ENCODE results near the gene TRAK1.
"Not testable (repeated sequence)": the region's sequence is repeated elsewhere in the genome, so short reads cannot be mapped to it uniquely, and the experiment has no call there.

TRAK1 gene

GRCh38 chr3:42090973-42091731 lies at the start of gene TRAK1:
TSS of gene TRAK1 (plus strand) at chr3:42091357. CDS start at chr3:42091470, 113 bp downstream.
- Mint-ChIP-seq H3K4me1 (ENCODE audit: low read depth) (peaks cover 85% of the 10 kb centered on the region), H3K9me3 (peaks cover 4% of the 10 kb centered on the region), H3K27me3 (no peaks in the 10 kb centered on the region), H3K27ac (peak within 1 kb of the TSS; percentile 85), H3K4me3 (peak within 1 kb of the TSS; percentile 32), H3K36me3 (ENCODE audit: low read depth) (peaks cover 64% of the 10 kb centered on the region)

- peaks cover 57% of the 10 kb centered on the region for H3K4me1 Mint-ChIP-seq (ENCODE audit: low read depth)
- peaks cover 4% of the 10 kb centered on the region for H3K36me3 Mint-ChIP-seq (ENCODE audit: low read depth)
- no peak overlapping the region for H3K4me3 Mint-ChIP-seq
- no peak overlapping the region for H3K27ac Mint-ChIP-seq
- H3K9me3 Mint-ChIP-seq: no peaks in the 10 kb centered on the region
- H3K27me3 Mint-ChIP-seq: no peaks in the 10 kb centered on the region
These were observed 48.4 kb upstream of the TRAK1 start for GRCh38 chr3:42042747-42043098.

GRCh38 chr3:42043099-42043813 lies 47.9 kb upstream of the TRAK1 start:
- Mint-ChIP-seq H3K4me1 (ENCODE audit: low read depth) (peaks cover 58% of the 10 kb centered on the region), H3K9me3 (no peaks in the 10 kb centered on the region), H3K4me3 (no peak overlapping the region), H3K27ac (peak overlapping the region; percentile 14), H3K36me3 (ENCODE audit: low read depth) (peaks cover 4% of the 10 kb centered on the region), H3K27me3 (no peaks in the 10 kb centered on the region)

- Mint-ChIP-seq H3K4me1 (ENCODE audit: low read depth) (peaks cover 67% of the 10 kb centered on the region), H3K4me3 (no peak overlapping the region), H3K9me3 (no peaks in the 10 kb centered on the region), H3K27ac (no peak overlapping the region), H3K36me3 (ENCODE audit: low read depth) (no peaks in the 10 kb centered on the region), H3K27me3 (no peaks in the 10 kb centered on the region)
These were observed 45.4 kb upstream of the TRAK1 start for GRCh38 chr3:42045708-42046243.

GRCh38 chr3:42048526-42048925 lies 42.6 kb upstream of the TRAK1 start:
- Mint-ChIP-seq H3K27ac (peak overlapping the region; percentile 7), H3K4me1 (ENCODE audit: low read depth) (peaks cover 75% of the 10 kb centered on the region), H3K4me3 (peak overlapping the region; percentile 19)
- H3K9me3 Mint-ChIP-seq; H3K36me3 Mint-ChIP-seq (ENCODE audit: low read depth); H3K27me3 Mint-ChIP-seq: not testable (repeated sequence)

GRCh38 chr3:42050126-42050525 lies 41.0 kb upstream of the TRAK1 start:
- Mint-ChIP-seq H3K27ac (no peak overlapping the region), H3K4me3 (no peak overlapping the region), H3K9me3 (no peaks in the 10 kb centered on the region), H3K36me3 (ENCODE audit: low read depth) (peaks cover under 1% of the 10 kb centered on the region), H3K27me3 (no peaks in the 10 kb centered on the region), H3K4me1 (ENCODE audit: low read depth) (peaks cover 61% of the 10 kb centered on the region)

GRCh38 chr3:42051384-42052131 lies 39.6 kb upstream of the TRAK1 start:
- H3K4me1 Mint-ChIP-seq (ENCODE audit: low read depth): peaks cover 48% of the 10 kb centered on the region
- no peaks in the 10 kb centered on the region for H3K27me3 Mint-ChIP-seq
- peaks cover 7% of the 10 kb centered on the region for H3K36me3 Mint-ChIP-seq (ENCODE audit: low read depth)
- H3K4me3 Mint-ChIP-seq: no peak overlapping the region
- no peaks in the 10 kb centered on the region for H3K9me3 Mint-ChIP-seq
- peak overlapping the region; percentile 50 for H3K27ac Mint-ChIP-seq

- Mint-ChIP-seq H3K36me3 (ENCODE audit: low read depth) (peaks cover 7% of the 10 kb centered on the region), H3K4me3 (no peak overlapping the region), H3K4me1 (ENCODE audit: low read depth) (peaks cover 45% of the 10 kb centered on the region), H3K9me3 (no peaks in the 10 kb centered on the region), H3K27me3 (no peaks in the 10 kb centered on the region), H3K27ac (peak overlapping the region; percentile 50)
These were observed 39.0 kb upstream of the TRAK1 start for GRCh38 chr3:42052132-42052483.

GRCh38 chr3:42052484-42053351 lies 38.4 kb upstream of the TRAK1 start:
- Mint-ChIP-seq H3K36me3 (ENCODE audit: low read depth) (peaks cover 11% of the 10 kb centered on the region), H3K4me1 (ENCODE audit: low read depth) (peaks cover 47% of the 10 kb centered on the region), H3K27me3 (no peaks in the 10 kb centered on the region), H3K4me3 (no peak overlapping the region), H3K9me3 (no peaks in the 10 kb centered on the region), H3K27ac (no peak overlapping the region)

- H3K27ac Mint-ChIP-seq: no peak overlapping the region
- H3K9me3 Mint-ChIP-seq: no peaks in the 10 kb centered on the region
- H3K4me1 Mint-ChIP-seq (ENCODE audit: low read depth): peaks cover 44% of the 10 kb centered on the region
- H3K4me3 Mint-ChIP-seq: no peak overlapping the region
- no peaks in the 10 kb centered on the region for H3K27me3 Mint-ChIP-seq
- peaks cover 11% of the 10 kb centered on the region for H3K36me3 Mint-ChIP-seq (ENCODE audit: low read depth)
These were observed 37.7 kb upstream of the TRAK1 start for GRCh38 chr3:42053476-42053875.

GRCh38 chr3:42055291-42055690 lies 35.9 kb upstream of the TRAK1 start:
- H3K27me3 Mint-ChIP-seq: no peaks in the 10 kb centered on the region
- H3K4me3 Mint-ChIP-seq: no peak overlapping the region
- H3K4me1 Mint-ChIP-seq (ENCODE audit: low read depth): peaks cover 40% of the 10 kb centered on the region
- H3K27ac Mint-ChIP-seq: no peak overlapping the region
- H3K9me3 Mint-ChIP-seq: no peaks in the 10 kb centered on the region
- H3K36me3 Mint-ChIP-seq (ENCODE audit: low read depth): peaks cover 11% of the 10 kb centered on the region

GRCh38 chr3:42056840-42057239 lies 34.3 kb upstream of the TRAK1 start:
- peaks cover 11% of the 10 kb centered on the region for H3K36me3 Mint-ChIP-seq (ENCODE audit: low read depth)
- no peaks in the 10 kb centered on the region for H3K9me3 Mint-ChIP-seq
- H3K27ac Mint-ChIP-seq: no peak overlapping the region
- peaks cover 37% of the 10 kb centered on the region for H3K4me1 Mint-ChIP-seq (ENCODE audit: low read depth)
- no peak overlapping the region for H3K4me3 Mint-ChIP-seq
- H3K27me3 Mint-ChIP-seq: no peaks in the 10 kb centered on the region

- Mint-ChIP-seq H3K27ac (peak overlapping the region; percentile 52), H3K4me1 (ENCODE audit: low read depth) (peaks cover 40% of the 10 kb centered on the region), H3K36me3 (ENCODE audit: low read depth) (peaks cover 11% of the 10 kb centered on the region), H3K4me3 (no peak overlapping the region), H3K9me3 (no peaks in the 10 kb centered on the region), H3K27me3 (no peaks in the 10 kb centered on the region)
These were observed 33.5 kb upstream of the TRAK1 start for GRCh38 chr3:42057561-42058211.

All from stimulated activated naive CD8-positive, alpha-beta T cell treated with anti-CD3 and anti-CD28 coated beads, Interleukin-15, Interleukin-2, amounts not matched to agents 100 ng/mL and 50 ng/mL, for 24 hours (primary cell).